ENCODE data around the gene HLA-G. TPM values are rescaled to one million over a fixed set of nuclear protein-coding genes. Genes with fewer than 3 reads are reported as not detected.

HLA-G gene
- total RNA-seq, 2 experiments from 2014 or later: 0.70 TPM; not detected in 1

DNA sequence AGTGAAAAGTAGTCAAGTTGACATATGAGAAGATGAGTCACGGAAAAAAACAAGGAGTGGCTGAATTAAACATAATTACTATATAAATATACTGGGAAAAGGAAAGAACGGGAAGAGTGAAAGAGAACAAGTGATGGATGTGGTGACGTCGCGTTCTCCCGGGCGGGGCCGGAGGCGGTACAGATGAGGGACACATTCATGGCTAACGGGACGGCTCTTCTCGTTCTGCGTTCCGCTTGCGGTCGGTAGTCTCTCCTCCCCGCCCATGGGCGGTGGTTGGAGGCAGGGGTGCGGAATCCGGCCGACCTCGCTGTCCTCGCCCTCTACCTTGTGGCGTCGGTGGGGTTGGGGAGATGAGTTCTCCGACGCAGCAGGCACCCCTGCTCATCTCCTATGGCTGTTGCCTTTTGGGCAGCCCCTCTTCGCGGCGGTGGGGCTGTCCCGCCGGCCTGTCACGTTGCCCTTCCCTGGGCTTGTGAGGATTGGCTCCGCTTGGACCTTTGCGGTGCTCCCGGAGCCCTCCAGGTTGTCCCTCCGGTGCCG, 22.5 kb downstream of the HLA-G start:
- BruUV-seq (replicated peaks): no TSS peak

GRCh38 chr6:29851190-29851589, 23.6 kb downstream of the HLA-G start:
- Histone ChIP-seq H3K36me3 (ENCODE audit: insufficient read depth, low read length) (no peaks in the 10 kb centered on the region), H3K4me1 (ENCODE audit: insufficient read depth, low read length, poor library complexity, severe bottlenecking) (no peaks in the 10 kb centered on the region), H3K9me2 (ENCODE audit: insufficient read depth, low read length) (no peaks in the 10 kb centered on the region), H4K20me1 (ENCODE audit: insufficient read depth, low read length) (no peaks in the 10 kb centered on the region), H3K27ac (ENCODE audit: low read depth, low read length, poor library complexity, severe bottlenecking) (no peak overlapping the region), H3K4me2 (ENCODE audit: low read length) (no peak overlapping the region), H3K4me3 (ENCODE audit: low read depth, low read length, poor library complexity, severe bottlenecking) (no peak overlapping the region), H3K79me2 (ENCODE audit: insufficient read depth, low read depth, low read length) (no peaks in the 10 kb centered on the region), H2AFZ (ENCODE audit: low read length) (no peak overlapping the region), H3K9me3 (ENCODE audit: low read length) (no peaks in the 10 kb centered on the region)
- DNase-seq (ENCODE audit: low spot score): no peak
- intact Hi-C loops (cut with micrococcal nuclease; ENCODE audit: unreplicated experiment): no loop called here
- no TSS peak for BruUV-seq (replicated peaks)
- POLR2A ChIA-PET: interaction anchor here (0.6 to 1.2 kb wide), 2 partner anchors 117 to 370 kb away, joined by 3 read pairs; no protein-coding TSS in a partner anchor
- CTCF ChIA-PET (ENCODE audit: unreplicated experiment): no interaction called here
- TF ChIP-seq, protein P1, sequence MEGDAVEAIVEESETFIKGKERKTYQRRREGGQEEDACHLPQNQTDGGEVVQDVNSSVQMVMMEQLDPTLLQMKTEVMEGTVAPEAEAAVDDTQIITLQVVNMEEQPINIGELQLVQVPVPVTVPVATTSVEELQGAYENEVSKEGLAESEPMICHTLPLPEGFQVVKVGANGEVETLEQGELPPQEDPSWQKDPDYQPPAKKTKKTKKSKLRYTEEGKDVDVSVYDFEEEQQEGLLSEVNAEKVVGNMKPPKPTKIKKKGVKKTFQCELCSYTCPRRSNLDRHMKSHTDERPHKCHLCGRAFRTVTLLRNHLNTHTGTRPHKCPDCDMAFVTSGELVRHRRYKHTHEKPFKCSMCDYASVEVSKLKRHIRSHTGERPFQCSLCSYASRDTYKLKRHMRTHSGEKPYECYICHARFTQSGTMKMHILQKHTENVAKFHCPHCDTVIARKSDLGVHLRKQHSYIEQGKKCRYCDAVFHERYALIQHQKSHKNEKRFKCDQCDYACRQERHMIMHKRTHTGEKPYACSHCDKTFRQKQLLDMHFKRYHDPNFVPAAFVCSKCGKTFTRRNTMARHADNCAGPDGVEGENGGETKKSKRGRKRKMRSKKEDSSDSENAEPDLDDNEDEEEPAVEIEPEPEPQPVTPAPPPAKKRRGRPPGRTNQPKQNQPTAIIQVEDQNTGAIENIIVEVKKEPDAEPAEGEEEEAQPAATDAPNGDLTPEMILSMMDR (conservative IDR thresholded peaks at IDR 0.05; ENCODE audit: low read length): no peak
- TF ChIP-seq EZH2phosphoT487 (IDR thresholded peaks at IDR 0.05; ENCODE audit: borderline replicate concordance, low read depth, low read length): no peak

More for the DNA sequence above, 22.5 kb downstream of the HLA-G start:
- no peaks in the 10 kb centered on the region for H3K4me1 ChIP-seq (ENCODE audit: insufficient read depth, low read length, poor library complexity, severe bottlenecking)
- no peaks in the 10 kb centered on the region for H3K79me2 ChIP-seq (ENCODE audit: insufficient read depth, low read depth, low read length)
- intact Hi-C loops (cut with micrococcal nuclease; ENCODE audit: unreplicated experiment): no loop called here
- POLR2A ChIA-PET: no interaction called here
- no peak for DNase-seq (ENCODE audit: low spot score)
- no peak for TF ChIP-seq EZH2phosphoT487 (IDR thresholded peaks at IDR 0.05; ENCODE audit: borderline replicate concordance, low read depth, low read length)
- TF ChIP-seq, protein P1 (conservative IDR thresholded peaks at IDR 0.05; ENCODE audit: low read length): no peak
- no peaks in the 10 kb centered on the region for H4K20me1 ChIP-seq (ENCODE audit: insufficient read depth, low read length)
- H3K4me3 ChIP-seq (ENCODE audit: low read depth, low read length, poor library complexity, severe bottlenecking): no peak overlapping the region
- H3K9me3 ChIP-seq (ENCODE audit: low read length): no peaks in the 10 kb centered on the region
- H3K27ac ChIP-seq (ENCODE audit: low read depth, low read length, poor library complexity, severe bottlenecking): no peak overlapping the region
- CTCF ChIA-PET (ENCODE audit: unreplicated experiment): no interaction called here
- H3K9me2 ChIP-seq (ENCODE audit: insufficient read depth, low read length): no peaks in the 10 kb centered on the region
- H2AFZ ChIP-seq (ENCODE audit: low read length): no peak overlapping the region
- no peak overlapping the region for H3K4me2 ChIP-seq (ENCODE audit: low read length)
- no peaks in the 10 kb centered on the region for H3K36me3 ChIP-seq (ENCODE audit: insufficient read depth, low read length)

DNA sequence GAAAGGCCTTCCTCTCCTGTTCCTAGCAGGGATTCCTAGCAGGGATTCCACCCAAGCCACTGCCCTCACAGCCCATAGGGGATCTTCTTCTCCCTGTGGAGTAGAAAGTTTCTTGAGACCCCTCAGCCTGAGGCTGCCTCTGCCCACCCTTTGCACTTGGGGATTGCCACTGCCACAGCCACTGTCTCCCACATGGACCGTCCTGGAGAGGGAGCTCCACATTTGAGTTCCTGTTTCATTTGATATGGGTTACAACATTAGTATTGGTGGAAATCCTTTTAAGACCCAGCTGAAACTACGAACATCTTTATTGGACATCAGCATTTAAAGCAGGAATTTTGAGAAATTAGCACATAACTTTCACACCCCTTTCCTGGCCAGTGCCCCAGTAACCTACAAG, 25.6 kb downstream of the HLA-G start:
- H4K20me1 ChIP-seq (ENCODE audit: insufficient read depth, low read length): no peaks in the 10 kb centered on the region
- H3K36me3 ChIP-seq (ENCODE audit: insufficient read depth, low read length): no peaks in the 10 kb centered on the region
- intact Hi-C loops (cut with micrococcal nuclease; ENCODE audit: unreplicated experiment): no loop called here
- H3K9me2 ChIP-seq (ENCODE audit: insufficient read depth, low read length): no peaks in the 10 kb centered on the region
- no peak overlapping the region for H2AFZ ChIP-seq (ENCODE audit: low read length)
- no peak overlapping the region for H3K4me2 ChIP-seq (ENCODE audit: low read length)
- no TSS peak for BruUV-seq (replicated peaks)
- H3K79me2 ChIP-seq (ENCODE audit: insufficient read depth, low read depth, low read length): no peaks in the 10 kb centered on the region
- H3K27ac ChIP-seq (ENCODE audit: low read depth, low read length, poor library complexity, severe bottlenecking): no peak overlapping the region
- no peak overlapping the region for H3K4me3 ChIP-seq (ENCODE audit: low read depth, low read length, poor library complexity, severe bottlenecking)
- no peaks in the 10 kb centered on the region for H3K4me1 ChIP-seq (ENCODE audit: insufficient read depth, low read length, poor library complexity, severe bottlenecking)
- ChIA-PET POLR2A (interaction anchor here (0.7 kb wide), 1 partner anchor 361 kb away, joined by 4 read pairs; no protein-coding TSS in a partner anchor), CTCF (ENCODE audit: unreplicated experiment) (no interaction called here)
- TF ChIP-seq, protein P1 (conservative IDR thresholded peaks at IDR 0.05; ENCODE audit: low read length): no peak
- no peak for TF ChIP-seq EZH2phosphoT487 (IDR thresholded peaks at IDR 0.05; ENCODE audit: borderline replicate concordance, low read depth, low read length)
- no peak for DNase-seq (ENCODE audit: low spot score)
- no peaks in the 10 kb centered on the region for H3K9me3 ChIP-seq (ENCODE audit: low read length)
